CMK (cell line): ENCODE results near the gene HAGH.

Experiments
- DNase-seq: peaks from one replicate; pipeline ENCODE4 v3.0.0-alpha.2; 2010; ENCODE audit warnings: low read depth

The HAGH gene

DNA sequence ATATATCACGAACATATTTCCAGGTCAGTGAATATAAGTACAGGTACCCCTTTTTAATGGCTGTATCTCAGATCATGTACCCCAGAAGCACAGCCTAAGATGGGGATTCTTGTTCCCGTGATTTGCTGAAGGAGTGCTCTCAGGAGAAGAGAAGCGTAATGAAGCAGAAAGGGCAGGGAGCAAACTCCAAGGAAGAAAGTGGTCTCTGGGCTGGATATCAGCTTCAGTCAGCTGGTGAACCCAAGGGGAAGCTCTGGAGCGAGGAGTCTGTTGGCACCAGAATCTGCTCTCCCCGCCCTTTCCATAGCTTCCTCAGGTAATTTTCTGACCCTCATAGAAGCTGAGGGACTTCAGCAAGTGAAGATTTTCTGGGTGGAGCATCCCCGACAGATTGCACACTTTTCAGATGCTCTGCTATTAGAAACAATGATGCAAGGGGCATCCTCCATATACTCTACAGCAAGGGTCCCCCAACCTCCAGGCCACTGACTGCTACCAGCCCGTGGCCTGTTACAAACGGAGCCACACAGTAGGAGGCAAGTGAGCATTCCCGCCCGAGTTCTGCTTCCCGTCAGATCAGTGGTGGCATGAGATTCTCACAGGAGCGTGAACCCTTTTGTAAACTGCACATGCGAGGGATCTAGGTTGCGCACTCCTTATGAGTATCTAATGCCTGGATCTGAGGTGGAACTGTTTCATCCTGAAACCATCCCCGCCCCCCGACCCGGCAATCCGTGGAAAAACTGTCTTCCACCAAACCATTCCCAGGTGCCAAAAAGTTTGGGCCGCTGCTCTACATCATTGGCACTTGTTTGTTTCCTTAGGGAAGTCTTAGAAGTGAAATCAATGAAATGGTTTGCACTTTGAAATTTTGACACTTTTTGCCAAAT, 4.8 kb upstream of the HAGH start:
- DNase-seq, result no peak

DNA sequence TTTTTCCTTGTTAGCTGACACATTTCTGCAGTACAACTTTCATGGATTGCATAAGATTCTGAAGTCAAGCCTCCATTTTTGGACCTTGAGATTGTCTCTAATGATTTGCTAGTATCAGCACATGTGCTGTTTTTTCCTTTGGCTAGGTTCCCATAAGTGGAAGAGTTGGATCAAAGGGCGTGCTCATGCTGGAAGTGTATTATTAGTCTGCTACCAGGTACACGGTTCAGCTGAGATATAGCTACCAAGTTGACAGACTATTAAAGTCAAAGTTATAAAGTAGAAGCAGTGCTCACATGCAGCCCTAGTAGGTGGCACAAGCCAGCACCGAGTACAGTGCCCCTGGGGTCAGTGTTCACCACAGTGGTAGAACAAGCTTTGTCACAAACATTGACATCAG, 3.6 kb upstream of the HAGH start:
- DNase-seq, result no peak

DNA sequence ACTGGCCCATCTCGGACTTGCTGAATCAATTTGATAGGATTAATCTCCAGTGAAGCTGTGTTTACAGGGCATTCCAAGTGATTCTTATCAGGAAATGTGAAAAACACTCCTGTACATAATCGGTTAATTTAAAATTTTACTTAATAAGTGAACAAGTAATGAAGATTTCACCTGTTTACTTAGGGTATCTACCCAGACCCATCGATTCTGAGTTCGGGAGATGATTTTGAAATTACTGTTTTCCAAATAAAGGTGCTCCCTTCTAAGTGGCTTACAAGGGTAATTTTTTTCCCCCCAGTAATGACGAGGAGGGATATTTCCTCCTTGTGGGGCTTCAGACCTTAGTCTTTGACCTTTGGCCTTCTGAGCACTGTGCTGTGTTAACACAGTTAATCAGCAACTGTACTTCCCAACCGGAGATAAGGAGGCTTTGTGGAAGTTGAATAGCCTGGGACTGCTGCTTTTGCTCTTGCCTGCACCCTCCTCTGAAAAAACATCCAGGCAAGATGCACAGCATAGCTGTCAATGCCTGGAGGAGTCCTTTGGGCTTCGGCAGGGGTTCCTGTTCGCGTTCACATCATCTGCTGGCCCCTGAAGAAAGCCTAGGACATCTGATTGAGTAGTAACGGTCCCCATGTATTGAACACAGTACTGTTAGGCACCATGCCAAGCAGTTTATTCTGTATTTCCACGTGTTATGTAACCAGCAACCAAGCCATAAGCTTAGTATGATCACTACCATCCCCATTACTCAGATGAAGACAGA, 2.2 kb upstream of the HAGH start:
- DNase-seq, result no peak

DNA sequence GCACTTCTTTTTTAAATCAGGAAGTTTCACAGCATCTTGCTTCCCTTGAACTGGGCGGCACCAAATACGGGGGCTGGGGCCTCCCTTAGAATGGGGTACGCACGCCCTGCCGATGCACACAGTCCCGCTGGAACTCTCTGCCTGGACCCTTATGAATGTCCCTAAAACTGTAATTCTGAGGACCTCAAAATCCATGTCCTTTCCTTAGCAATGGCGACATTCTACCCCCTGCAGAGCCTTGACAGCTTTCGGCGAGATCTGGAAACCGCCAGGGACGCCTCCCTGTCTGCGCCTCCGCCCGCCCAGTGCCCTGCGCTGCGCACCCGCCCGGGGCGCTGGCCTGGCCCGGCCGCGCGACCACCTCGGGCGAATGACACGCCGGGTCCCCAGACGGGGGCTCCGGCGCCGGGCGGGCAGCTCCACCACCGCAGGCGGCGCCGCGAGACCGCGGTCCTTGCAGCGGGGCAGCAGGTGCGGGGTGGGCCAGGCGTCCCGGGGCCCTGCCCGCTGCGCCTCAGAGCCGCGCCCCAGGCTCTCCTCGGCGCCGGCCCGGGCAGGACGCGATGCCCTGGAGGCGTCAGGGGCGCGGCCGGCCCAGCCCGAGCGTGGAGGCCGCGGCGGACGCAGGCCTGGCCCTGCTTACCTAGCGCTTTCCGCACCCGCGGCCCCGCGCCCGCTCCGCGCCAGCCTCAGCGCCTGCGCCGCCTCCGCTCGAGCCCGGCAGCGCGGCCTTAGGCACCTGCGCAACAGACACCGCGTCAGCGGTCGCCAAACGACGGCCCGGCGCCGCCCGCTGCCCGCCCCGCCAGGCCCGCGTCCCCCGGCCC, 548 bp downstream of the HAGH start:
- DNase-seq, result peak; percentile 22

DNA sequence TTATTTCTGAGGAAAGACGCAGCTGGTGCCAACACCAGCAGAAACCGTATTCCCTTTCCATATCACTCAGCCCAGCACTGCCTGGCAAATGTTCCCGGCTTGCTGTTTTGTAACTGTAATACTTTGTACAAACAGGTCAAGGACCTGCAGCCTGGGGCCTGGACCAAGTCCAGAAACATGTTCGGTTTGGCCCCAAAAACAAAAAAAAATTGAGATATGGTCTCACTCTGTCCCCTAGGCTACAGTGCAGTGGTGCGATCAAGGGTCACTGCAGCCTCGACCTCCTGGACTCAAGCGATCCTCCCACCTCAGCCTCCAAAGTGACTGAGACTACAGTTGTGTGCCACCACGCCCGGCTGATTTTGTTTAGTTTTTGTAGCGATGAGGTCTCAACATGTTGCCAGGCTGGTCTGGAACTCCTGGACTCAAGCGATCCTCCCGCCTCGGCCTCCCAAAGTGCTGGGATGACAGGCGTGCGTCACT, 1.2 kb downstream of the HAGH start:
- DNase-seq, result no peak

DNA sequence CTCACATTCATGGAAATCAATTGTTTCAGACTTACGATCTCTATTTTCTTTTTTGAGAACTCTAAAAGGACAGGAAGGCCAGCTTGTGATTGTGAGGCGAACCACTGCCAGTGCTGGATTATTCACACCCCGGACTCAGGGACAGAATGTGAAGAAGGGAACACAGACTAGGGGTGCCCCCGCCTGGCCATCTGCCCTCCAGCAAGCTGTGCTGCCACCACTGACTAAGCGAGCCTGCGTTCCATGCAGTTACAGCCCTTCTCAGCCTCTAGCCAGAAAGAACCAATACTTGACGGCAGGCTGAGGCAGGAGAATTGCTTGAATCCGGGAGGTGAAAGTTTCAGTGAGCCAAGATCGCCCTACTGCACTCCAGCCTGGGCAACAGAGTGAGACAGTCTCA, 2.8 kb downstream of the HAGH start:
- DNase-seq, result no peak

DNA sequence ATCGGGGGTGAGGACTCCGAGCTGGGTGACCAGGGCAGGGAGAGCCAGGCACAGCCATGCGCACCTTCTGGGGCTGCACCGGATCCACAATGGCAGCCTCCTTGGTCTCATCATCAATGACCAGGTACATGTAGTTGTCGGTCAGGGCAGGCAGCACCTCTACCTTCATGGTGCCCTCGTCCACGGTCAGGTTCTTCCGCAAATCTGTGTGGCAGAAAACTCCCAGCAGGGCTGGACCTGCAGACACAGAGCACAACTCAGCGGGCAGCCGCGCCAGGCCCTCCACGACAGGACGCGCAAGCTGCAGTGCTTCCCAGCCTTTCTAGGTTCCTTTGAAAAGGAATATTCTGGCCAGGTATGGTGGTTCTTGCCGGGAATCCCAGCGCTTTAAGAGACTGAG, 3.8 kb downstream of the HAGH start:
- DNase-seq, result no peak

DNA sequence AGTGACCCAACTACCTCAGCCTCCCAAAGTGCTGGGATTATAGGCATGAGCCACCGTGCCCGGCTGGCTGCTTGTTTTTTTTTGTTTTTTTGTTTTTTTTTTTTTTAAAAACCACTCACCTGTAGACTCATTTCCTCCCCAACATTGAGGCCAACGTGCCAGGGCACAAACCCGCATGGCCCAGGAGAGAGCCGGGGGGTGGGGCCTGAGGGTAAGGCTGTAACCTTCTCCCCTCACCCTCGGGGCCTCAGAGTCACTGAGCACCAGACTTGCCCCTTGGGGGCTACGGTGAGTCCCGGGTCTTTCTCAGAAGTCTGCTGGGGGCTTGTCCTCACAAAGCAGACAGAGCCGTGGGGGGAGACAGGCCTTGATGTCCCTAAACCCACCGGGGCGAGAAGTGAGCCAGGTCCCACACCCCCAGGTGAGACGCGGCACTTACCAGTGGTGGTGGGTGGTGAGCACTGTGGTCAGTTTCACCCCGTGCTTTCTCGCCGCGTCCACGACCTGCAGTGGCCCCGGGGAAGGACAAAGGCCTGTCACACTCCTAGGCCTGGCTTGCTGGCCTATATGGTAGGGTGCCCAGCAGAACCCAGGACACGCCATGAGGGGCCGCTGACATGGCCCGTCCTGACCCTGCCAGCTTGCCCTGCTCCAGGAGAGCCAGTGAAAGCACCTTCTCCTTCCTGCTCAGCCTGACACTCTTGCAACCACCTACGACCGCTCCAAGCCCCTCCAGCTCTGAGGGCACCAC, 4.6 kb downstream of the HAGH start:
- DNase-seq, result no peak

DNA sequence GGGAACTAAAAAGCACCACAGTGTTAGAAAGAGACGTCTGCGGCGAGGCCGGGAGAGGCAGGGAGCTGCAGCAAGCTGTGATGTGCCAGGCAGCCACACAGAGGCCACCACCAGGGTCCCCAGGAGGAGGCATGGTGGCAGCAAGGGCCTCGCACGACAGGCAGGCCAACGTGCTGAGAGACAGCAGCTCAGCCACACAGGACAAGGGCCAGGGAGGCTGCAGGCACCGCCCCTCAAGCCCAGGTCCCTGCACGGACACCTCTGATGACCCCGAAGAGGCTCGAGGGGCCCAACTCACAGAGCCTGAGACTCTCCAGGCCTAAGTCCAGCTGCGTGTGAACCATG, 5.7 kb downstream of the HAGH start:
- no peak for DNase-seq

DNA sequence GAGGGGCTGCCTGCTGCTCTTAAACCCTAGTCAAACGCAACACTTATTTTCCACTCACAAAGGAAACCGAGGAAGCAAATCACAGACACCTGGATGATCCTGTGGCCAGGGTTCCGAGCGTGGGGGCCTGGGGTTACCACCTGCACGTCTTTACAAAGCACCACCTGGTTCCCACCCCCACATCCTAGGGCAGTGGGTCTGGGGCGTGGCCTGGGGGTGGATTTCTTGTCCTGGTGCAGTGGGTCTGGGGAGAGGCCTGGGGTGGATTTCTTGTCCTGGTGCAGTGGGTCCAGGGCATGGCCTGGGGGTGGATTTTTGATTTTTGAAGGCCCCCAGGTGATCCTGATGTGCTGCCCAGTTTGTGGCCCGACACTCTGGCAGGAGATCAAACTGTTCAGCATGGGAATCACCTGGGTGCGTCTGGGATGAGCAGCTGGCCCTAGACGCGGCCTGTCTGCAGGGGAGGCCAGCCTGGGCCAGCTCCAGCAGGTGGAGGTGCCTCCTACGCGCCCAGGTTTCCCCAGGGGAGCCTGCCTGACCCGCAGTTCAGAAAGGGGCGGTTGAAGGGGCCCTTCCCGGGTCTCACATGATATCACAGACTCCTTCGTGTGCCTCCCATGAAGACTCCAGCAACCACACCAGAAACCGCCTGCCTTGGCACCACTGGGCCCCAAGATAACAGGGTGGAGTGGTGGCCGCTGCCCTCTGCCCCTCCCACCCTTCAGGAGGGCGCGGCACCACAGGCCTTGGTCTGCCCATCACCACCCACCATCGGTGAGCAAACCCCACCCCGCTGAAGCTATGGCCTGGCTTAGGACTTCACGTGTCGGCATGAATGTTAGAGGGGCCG, 6.3 kb downstream of the HAGH start:
- DNase-seq, result no peak

DNA sequence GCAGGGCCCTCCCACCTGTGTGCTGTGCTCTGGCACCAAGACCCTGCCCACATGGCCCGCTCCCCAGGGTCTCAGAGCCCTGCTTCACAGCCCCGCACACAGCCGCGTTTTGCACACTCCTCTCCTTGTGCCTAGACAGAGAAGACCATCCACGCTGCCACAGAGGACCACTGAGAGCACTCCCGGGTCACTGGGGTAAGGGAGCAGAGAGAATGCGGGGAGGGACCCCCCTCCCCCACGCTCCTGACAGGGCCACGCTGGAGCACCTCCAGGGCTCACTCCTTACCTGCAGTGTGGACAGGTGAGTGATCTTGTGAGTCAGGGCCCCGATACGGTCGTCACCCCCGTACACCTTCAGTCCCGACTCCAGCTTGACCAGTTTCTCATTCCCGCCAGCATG, 7.0 kb downstream of the HAGH start:
- no peak for DNase-seq

DNA sequence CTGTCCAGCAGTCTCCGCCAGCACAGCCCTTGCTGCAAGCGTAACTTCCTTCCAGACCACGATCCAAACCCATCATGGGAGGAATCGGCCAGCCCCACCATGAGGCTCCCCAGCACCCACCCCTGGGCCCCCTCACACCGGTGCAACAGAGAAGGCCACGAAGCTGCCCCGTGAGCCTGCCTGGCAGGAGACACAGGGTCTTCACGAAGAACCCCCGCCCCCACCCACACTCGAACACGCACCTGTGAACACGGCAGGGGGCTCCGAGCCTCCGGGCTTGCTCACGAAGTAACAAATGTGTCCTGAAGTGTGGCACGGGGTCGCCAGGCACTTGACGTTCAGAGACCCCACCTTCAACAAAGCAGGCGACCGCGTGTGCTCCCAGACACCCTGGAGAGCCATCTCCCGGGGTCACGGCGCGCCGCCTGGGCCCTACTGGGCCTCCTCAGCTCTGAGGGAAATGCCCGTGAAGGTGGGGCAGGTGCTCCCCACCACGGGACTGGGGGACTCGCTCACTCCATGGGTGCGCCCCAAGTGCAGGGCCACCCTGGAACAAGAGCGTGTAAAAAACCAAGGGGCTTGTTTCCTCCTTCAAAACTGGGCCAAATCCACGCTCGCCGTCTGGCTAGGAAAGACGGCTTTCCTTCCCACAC, 7.6 kb downstream of the HAGH start:
- no peak for DNase-seq

DNA sequence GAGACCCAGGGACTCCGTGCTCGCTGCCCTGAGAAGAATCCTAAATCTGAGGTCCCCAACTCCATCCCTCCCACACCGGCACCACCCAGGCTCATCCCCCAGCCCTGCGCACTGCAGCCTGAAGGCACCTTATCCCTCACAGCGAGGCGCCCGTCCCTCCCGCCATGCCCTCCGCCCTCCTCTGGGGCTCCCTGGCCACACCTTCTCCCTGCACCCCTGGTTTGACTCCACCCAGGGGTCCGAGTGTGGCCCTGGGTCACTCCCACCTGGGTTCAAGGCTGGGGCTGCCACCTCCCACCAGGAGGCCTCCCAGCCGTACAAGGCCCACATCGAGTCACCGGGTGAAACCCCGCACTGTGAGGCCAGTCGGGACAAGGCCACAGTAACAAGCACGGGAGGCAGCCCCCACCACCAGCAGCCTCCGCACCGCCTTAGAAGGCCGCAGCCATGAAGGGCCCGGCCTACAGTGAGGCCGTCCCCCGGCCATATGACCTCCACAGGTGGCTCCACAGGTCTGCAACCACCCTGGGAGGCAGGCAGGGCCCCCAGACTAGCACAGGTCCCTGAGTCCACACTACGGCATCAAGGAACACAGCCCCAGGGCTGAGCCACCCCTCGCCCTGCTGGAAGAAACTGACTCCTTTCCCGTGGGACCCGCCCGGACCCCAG, 8.3 kb downstream of the HAGH start:
- no peak for DNase-seq

DNA sequence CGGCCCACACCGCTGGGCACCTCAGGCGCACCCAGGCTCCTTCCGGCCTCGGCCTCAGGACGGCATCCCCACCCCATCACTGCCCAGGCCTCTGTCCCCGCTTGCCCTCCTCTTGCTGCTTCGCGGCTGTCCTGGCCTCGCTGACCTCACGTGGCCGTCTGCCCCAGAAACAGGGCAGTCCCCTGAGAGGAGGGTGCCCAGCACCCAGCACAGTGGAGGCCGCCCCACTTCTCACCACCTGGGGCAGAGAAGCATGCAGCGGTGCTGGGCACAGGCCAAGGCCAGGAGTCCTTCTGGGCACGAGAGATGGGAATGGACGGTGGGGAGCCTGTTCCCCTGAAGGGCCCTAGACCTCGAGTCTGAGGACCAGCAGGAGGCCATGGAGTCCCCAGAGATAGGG, 8.9 kb downstream of the HAGH start:
- no peak for DNase-seq

DNA sequence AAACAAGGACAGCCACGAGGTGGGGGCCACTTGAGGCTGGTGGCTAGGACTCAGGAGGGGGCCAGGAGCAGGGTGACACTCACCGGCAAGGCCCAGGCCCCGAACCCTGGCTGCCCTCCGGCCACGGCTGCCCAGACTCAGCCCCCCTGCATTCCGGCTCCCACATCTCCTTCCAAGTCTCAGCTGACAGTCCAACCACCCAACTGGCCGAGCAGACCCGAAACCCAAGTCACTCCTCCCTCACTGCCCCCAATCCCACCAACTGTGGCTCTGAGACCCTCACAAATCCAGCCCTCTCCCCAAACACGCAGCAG, 9.4 kb downstream of the HAGH start:
- DNase-seq, result no peak

DNA sequence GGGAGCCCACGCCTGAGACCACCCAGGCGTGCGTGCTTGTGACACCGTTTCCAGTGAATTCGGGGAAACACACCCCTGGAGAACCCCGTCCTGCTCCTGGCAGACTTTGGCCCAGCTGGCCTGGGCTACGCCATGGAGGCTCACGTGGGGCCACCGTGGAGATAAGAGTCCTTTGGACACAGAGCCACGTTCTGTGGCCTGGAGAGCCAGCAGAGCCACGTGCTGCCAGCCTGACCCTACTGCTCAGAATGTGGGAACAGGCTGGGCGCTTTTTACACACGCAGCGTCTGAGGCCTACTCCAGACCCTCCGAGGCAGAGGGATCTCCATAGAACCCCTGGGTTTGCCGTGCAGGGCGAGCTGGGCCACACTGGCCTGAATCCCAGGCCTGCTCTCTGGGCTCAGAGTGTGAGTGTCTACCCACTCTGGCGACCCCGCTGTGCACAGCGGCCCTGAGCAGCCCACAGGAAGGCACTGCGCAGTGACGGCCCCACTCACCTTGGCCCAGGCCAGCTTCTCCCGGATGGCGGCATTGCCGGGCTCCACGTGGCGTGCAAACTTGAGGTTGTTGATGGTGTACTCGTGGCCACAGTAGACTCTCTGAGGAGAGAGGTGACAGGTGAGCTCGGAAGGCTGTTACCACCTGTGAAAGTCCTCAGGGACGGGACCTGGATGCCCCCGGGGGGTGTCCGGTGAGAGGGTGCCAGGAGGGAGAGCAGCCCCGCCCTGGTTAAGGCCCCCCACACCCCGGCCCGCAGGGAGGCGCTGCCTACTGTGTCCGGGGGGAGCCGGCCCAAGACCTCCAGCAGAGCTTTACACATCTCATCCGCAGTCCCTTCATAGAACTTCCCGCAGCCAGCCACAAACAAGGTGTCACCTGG, 10.0 kb downstream of the HAGH start:
- no peak for DNase-seq

DNA sequence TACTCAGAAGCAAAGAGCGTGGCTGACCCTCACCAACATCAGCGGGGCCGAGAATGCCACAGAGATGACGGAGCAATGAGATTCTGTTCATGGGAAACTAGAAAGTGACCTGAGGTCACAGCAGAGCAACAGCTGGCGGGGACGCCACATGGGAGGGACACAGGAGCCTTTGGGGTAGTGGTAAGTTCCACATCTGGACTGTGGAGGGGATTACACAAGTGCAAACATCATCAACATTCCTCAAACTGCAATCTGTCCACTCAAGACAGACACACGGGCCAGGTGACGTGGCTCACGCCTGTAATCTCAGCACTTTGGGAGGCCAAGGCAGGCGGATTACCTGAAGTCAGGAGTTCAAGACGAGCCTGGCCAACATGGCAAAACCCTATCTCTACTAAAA, 11.2 kb downstream of the HAGH start:
- DNase-seq, result no peak

DNA sequence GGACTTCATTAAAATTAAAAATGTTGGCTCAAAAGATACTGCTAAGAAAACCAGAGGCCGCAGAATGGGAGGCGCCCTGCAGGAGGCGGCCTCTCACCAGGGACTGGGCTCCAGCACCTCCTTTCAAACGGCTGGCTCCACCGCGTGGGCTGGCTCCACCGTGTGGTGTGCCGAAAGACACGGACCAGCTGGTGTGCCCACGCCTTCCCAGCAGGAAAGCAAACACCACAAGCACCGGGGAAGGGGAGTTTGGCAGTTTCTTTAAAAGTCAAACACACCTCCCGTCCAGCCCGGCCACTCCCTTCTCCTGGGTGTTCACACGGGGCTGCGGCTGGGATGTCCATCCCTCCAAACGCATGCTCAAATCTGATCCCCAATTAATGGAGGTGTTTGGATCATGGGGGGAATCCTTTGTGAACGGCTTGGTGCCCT, 13.9 kb downstream of the HAGH start:
- DNase-seq, result no peak

DNA sequence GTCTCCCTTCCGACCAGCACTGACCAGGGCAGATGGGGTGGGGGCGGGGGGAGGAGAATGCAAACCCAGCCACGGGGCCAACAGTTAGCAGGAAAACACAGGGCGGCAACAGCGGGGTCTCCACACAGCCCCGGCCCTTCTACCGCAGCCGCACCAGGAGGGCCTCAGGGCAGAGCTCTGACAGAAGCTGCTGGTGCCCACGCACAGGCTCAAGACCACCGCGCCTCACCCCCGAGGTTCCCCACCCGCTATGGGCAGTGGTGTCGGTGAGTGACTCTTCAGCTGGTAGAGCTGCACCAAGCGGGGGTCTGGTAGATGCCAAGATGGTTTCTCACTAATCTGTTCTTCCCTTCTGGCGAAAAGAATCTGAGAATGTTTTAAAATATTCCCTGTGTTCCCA, 16.1 kb downstream of the HAGH start:
- DNase-seq, result no peak
